ENCODE results near the gene WWC1.

The WWC1 gene

GRCh38 chr5:168443533-168443932 lies 152.1 kb downstream of the WWC1 start:
- DNase-seq (ENCODE audit: low read depth in 2 of 2) = no peak

DNA sequence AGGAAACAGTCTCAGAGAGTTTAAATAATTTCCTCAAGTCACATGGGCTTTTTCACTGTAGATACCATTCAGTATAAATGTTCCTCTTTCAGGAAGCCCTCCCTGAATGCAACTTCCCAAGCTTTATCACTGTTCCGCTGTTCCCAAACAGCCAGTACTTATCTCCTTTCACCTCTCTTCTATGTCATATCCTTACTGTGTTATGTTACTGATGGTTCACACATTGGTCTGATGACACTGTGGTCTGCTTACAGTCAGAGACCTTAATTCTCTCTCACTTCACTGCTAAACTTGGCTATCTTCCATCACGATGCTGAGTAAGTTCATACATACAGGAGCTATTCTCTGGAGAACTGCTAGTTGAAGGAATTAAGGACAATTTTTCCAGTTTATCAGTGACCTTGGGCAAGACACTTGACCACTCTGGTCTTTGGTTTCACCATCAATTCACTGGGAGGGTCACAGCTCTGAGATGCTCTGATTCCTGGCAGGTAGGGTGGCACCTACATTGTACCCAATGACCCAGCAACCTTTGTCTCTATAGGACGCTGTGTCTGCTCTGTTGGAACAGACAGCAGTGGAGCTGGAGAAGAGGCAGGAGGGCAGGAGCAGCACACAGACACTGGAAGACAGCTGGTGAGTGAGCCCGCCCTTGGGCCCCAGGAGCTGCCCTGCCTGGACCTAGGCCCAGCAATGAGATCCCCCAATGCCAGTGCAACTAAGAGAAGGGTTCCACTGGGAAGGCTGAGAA lies 152.7 kb downstream of the WWC1 start:
- no peak for DNase-seq (ENCODE audit: low read depth in 2 of 2)

DNA sequence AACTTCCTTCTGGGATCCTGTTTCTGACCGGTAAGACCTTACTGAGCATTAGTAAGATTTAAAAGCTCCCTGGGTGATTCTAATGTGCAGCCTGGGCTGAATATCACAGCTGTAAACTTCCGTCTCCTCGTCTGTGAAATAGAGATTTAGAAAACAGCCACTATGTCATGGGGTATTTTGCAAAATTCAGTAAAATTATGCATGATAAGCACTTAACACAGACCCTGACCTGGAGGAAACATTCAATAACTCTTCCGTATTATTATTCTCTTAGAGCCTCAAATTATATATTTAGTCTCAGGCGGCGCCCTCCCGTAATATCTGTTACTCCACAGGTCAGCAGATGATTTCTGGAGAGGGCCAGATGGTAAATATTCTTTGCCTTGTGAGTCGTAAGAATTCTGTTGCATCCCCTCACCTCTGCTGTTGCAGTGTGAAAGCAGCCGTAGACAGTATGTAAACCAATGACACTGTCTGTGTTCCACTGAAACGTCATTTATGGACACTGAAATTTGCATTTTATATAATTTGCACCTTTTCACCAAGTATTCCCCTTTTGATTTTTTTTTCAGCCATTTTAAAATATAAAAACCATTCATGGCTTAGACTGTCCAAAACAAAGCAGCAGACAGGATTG lies 155.7 kb downstream of the WWC1 start:
- DNase-seq (ENCODE audit: low read depth in 2 of 2) = no peak

DNA sequence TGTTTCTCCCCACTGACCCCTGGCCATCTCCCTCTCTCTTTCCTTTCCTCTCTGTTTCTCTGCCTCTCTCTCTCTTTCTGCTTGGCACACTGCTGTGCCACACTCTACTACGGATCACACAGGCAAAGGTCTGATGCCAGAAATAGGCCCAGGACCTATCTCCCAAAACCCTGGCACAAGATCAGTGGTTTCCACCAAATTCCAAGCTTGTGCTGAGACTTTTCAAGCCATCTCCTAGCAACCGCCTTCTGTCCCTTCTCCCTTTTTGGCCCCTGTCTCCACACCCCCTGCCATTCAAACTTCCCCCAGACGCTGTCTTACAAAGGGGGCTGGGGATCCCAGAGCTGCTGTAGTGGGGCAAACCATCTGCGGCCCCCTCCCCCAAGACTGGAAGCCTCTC lies 156.4 kb downstream of the WWC1 start:
- no peak for DNase-seq (ENCODE audit: low read depth in 2 of 2)

DNA sequence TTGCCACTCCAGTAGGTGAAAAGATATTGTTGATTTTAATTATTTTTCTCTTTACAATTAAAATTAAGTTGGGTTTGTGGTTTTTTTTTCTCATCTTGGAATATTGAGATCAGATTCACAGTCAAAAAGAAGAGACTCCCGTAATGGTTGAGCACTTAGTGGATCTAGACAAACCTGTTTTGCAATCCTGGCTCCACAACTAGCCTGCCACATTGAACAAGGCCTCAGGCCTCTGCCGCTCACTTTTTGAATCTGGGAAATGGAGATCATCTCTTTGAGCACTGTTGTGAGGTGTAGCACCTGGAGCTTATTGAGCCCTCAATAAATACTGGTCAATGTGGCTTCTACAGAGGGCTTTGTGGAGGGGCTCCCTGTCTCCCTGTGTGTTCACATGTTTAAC lies 157.7 kb downstream of the WWC1 start:
- DNase-seq (ENCODE audit: low read depth in 2 of 2) = no peak

DNA sequence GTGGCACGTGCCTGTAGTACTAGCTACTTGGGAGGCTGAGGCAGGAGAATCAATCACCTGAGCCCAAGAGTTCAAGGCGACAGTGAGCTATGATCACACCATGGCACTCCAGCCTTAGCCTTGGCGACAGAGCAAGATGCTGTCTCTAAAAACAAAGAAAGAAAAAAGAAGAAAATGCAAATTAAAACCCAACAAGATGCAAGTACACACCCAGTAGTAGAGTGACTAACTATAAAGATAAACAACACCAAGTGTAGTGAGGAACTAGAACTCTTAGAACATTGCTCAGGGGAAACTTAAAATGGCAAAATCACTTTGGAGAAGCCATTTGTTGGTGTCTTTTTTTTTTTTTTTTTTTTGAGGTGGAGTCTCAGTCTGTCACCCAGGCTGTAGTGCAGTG lies 160.1 kb downstream of the WWC1 start:
- no peak for DNase-seq (ENCODE audit: low read depth in 2 of 2)

DNA sequence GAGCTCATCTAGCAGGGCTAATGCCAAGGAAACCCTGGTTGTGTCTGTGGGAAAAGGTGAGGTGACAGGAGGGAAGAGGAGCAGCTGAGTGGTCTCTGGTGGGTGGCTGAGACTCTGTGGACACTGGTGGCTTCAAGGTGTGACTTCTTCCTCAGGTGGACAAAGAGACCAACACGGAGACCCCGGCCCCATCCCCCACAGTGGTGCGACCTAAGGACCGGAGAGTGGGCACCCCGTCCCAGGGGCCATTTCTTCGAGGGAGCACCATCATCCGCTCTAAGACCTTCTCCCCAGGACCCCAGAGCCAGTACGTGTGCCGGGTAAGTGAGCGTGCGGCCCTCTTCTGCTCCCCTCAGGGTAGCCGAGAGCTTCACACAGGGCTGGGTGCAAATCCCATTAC lies 163.8 kb downstream of the WWC1 start:
- DNase-seq (ENCODE audit: low read depth in 2 of 2) = no peak

DNA sequence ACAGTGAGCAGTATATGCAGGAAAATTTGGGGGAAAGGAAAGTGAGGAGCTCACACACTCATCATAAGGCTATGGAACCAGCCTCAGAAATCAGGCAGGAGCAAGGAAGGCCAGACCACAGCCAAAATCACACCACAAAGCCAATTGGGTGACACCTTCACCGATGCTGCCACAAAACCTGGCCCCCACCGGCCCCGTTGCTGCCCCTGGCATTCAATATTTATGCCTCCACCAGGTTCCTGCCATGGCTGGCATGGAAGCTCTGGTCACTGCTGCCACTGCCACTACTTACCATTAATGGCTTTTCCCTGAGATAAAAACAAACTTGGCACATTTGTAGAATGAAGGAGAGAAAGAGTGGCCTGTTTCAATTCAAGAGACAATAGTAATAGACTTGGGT lies 166.1 kb downstream of the WWC1 start:
- no peak for DNase-seq (ENCODE audit: low read depth in 2 of 2)

DNA sequence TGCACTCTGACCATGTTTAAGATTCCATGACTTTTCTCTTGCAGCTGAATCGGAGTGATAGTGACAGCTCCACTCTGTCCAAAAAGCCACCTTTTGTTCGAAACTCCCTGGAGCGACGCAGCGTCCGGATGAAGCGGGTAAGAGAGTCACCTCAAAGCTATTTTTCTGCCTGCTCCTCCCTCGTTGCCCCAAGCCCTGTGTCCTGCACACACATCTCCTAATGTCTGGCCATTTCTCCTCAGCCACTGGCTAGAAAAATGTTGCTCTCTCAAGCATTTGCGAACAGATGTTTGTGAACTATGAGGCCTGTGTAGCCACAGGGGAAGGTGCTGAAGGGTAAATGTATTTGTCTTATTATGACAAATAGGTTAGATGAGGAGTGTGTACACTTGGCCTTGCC lies 169.2 kb downstream of the WWC1 start:
- no peak for DNase-seq (ENCODE audit: low read depth in 2 of 2)

- no peak for DNase-seq (ENCODE audit: low read depth in 2 of 2)
Observed at GRCh38 chr5:168463081-168463480, 171.6 kb downstream of the WWC1 start.

DNA sequence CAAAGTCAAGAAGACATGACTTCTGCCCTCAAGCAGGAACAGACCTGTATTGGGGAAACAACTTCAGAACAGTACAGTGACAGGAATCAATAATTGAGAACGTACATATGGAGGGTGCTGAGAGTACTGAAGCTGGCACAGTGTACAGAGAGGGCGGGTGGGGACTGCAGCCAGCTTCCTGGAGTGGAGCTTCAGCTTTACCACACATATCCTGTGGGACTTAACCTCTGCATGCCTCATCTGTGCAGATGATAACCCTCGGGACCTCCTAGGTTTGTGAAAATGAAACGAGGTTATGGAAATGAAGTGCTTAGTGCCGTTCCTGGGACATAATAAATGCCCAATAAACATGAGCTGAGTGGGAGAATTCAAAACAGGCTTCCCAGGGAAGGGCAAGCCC lies 172.8 kb downstream of the WWC1 start:
- no peak for DNase-seq (ENCODE audit: low read depth in 2 of 2)

- DNase-seq (ENCODE audit: low read depth in 2 of 2) = no peak
Observed at GRCh38 chr5:168464641-168465040, 173.2 kb downstream of the WWC1 start.

GRCh38 chr5:168467755-168468330 lies 176.4 kb downstream of the WWC1 start:
- no peak for DNase-seq (ENCODE audit: low read depth in 2 of 2)

DNA sequence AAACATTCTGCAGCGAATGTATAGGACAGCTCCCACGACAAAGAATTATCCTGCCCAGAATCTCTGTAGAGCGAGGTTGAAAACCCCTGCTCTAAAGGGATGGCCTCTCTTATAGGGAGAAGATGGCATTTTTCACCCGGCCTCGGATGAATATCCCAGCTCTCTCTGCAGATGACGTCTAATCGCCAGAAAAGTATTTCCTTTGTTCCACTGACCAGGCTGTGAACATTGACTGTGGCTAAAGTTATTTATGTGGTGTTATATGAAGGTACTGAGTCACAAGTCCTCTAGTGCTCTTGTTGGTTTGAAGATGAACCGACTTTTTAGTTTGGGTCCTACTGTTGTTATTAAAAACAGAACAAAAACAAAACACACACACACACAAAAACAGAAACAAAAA lies 177.4 kb downstream of the WWC1 start:
- DNase-seq (ENCODE audit: low read depth in 2 of 2) = no peak

GRCh38 chr5:168469816-168470215 lies 178.4 kb downstream of the WWC1 start:
- no peak for DNase-seq (ENCODE audit: low read depth in 2 of 2)

DNA sequence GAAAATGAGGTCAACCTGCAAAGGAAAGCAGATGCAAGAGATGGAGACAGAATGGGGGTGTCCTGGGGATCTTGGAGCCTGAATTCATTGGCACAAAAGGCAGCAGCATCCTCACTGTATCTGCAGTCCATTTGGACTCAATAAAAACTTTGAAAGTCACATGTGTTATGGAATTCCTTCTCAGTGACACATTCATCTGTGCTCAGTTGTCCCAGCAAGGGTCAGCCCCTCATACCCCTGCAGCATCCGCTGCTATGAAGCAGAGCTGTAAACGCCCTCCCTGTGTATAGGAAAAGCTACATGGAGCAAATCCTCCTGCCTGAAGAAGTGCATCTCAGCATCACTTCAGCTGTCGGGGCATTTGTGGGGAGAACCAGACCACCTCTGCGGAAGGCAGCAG lies 180.3 kb downstream of the WWC1 start:
- DNase-seq (ENCODE audit: low read depth in 2 of 2) = no peak

DNA sequence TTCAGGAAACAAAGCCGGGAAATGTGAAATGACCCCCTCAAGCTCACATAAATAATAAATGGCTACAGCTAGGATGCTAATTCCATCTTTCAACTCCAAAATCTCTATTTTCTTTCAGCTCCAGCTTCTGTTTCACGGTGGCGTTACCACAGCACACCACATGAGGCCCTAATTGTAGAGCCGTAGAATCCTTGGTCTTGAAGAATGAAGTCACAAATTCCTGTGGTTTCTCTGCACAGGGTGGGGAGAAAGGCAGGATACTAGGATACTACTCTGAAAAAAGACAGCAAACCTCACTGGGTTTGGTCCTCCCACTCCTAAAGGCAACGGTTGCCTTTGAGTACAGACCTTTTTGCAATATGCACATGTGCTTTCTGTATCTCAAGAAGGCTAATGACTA lies 180.9 kb downstream of the WWC1 start:
- no peak for DNase-seq (ENCODE audit: low read depth in 2 of 2)

GRCh38 chr5:168474319-168474718 lies 182.9 kb downstream of the WWC1 start:
- DNase-seq (ENCODE audit: low read depth in 2 of 2) = no peak

GRCh38 chr5:168477060-168477459 lies 185.6 kb downstream of the WWC1 start:
- no peak for DNase-seq (ENCODE audit: low read depth in 2 of 2)

- no peak for DNase-seq (ENCODE audit: low read depth in 2 of 2)
Observed at GRCh38 chr5:168479166-168479565, 187.7 kb downstream of the WWC1 start.

GRCh38 chr5:168480601-168481000 lies 189.2 kb downstream of the WWC1 start:
- no peak for DNase-seq (ENCODE audit: low read depth in 2 of 2)

DNA sequence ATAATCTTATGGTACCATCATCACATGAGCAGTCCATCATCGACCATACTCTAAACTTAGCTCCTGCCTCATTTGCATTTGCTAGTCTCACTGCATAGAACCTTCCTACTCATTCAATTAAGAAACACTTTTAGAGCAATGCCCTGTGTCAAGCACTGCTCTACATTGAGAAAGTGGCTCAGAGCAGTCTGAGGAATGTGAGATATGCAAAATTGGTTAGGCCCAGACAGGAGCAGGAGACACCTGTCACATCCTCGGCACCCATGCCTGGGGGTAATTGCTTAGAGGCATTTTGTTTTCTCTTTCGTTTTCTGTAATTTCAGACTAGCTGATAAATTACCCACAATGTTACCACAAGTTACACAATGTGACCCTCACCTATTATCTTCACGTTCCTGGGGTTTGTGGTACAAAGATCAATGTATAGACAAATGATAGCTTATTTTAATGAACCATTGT lies 189.9 kb downstream of the WWC1 start:
- no peak for DNase-seq (ENCODE audit: low read depth in 2 of 2)

DNA sequence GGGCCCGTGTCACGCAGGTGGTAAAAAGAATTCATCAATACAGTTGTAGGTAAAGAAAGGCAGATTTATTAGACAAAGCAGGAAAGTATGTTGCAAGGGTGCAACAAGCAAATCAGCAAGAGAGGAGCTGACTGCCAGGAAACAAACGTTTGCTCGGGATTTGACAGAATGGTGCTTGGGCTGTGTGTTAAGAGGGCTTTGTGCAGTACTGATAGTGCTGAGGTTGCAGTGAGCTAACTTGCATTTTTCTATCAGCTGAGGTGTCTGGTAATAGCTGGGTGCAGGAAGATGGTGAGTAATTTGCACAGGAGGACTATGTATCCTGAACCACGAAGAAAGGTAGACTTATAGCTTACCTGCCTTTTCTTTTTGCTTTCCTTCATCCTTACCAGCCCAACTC lies 190.9 kb downstream of the WWC1 start:
- no peak for DNase-seq (ENCODE audit: low read depth in 2 of 2)
